GM10248 (cell line): Measurements from ENCODE around the gene SRMS.
A peak's percentile ranks its signal among the peaks of the same experiment; 100 is the strongest.

Experiments
- CTCF ChIA-PET: fragments of 300-600 bp; sonication (Branson Sonifier 250); formaldehyde crosslinking; extraction: SDS; loops from one replicate; lab custom pipeline; 2021; ENCODE audit warnings: antibody characterized with exemption; lab: Yijun Ruan, JAX
- POLR2A ChIA-PET: fragments of 350-650 bp; sonication (Branson Sonifier 250); formaldehyde crosslinking; extraction: SDS; loops from one replicate; lab custom pipeline; 2020; ENCODE audit warnings: antibody characterized with exemption; lab: Yijun Ruan, JAX
- DNase-seq: peaks from one replicate; pipeline ENCODE4 v3.0.0; 2012; ENCODE audit errors: extremely low spot score
- CTCF ChIP-seq: IDR thresholded peaks from 2 replicates; pipeline ENCODE4 v1.5.1; 2012; ENCODE audit warnings: mild to moderate bottlenecking, low read depth; ENCODE audit errors: extremely low read depth, missing control alignments, control extremely low read depth

The SRMS gene

GRCh38 chr20:63570281-63571086 is 22.9 kb upstream of the SRMS start:
- no peak for TF ChIP-seq CTCF
- DNase-seq, result no peak
- ChIA-PET CTCF (interaction anchor here (2.0 kb wide), 1 partner anchor 33 kb away, joined by 6 read pairs; the partner anchor contains the start of gene PTK6), POLR2A (no interaction called here)

GRCh38 chr20:63568986-63569949 is 21.7 kb upstream of the SRMS start:
- DNase-seq, result no peak
- TF ChIP-seq CTCF, result no peak
- CTCF ChIA-PET, result interaction anchor here (2.0 to 2.4 kb wide), 3 partner anchors 12 to 31 kb away, joined by 5 to 9 read pairs (median 7); partner anchors contain the start of gene PTK6
- POLR2A ChIA-PET, result no interaction called here

GRCh38 chr20:63568170-63568981 is 20.8 kb upstream of the SRMS start:
- ChIA-PET POLR2A (interaction anchor here (0.5 to 0.7 kb wide), 2 partner anchors 48 to 71 kb away, joined by 3 read pairs; no protein-coding TSS in a partner anchor), CTCF (interaction anchor here (1.3 to 2.4 kb wide), 4 partner anchors 13 to 31 kb away, joined by 3 to 9 read pairs (median 6); partner anchors contain the start of gene PTK6)
- no peak for DNase-seq
- TF ChIP-seq CTCF, result no peak

- ChIA-PET CTCF (interaction anchor here (0.9 to 2.4 kb wide), 8 partner anchors 13 to 30 kb away, joined by 3 to 9 read pairs (median 4); partner anchors contain the start of genes FNDC11 and PTK6), POLR2A (interaction anchor here (0.5 to 0.7 kb wide), 2 partner anchors 47 to 72 kb away, joined by 3 read pairs; no protein-coding TSS in a partner anchor)
- no peak for TF ChIP-seq CTCF
- peak; percentile 69 for DNase-seq
Measured at GRCh38 chr20:63567386-63568169, 20.0 kb upstream of the SRMS start.

GRCh38 chr20:63567136-63567385 is 19.5 kb upstream of the SRMS start:
- ChIA-PET POLR2A (no interaction called here), CTCF (interaction anchor here (0.9 to 2.4 kb wide), 8 partner anchors 13 to 29 kb away, joined by 3 to 9 read pairs (median 4); partner anchors contain the start of genes FNDC11 and PTK6)
- no peak for TF ChIP-seq CTCF
- DNase-seq, result no peak
